Fibroblast of the aortic adventitia (primary cell): ENCODE measurements around the gene DEPDC5. TPM values are rescaled to one million over a fixed set of nuclear protein-coding genes. Genes with fewer than 3 reads are reported as not detected.
A peak's percentile ranks its signal among the peaks of the same experiment; 100 is the strongest.

ENCODE experiments used
- DNase-seq: peaks from one replicate; pipeline ENCODE4 v3.0.0-alpha.2; 2010; ENCODE audit warnings: low read depth
- H3K4me3 ChIP-seq: 2 replicates; pipeline ENCODE4 v1.5.1; 2011; ENCODE audit warnings: low read depth, mild to moderate bottlenecking, control low read depth, low read length, moderate library complexity
- CTCF ChIP-seq: IDR thresholded peaks from 2 replicates; pipeline ENCODE4 v1.5.1; 2011; ENCODE audit warnings: mild to moderate bottlenecking, low read length, control low read depth, inconsistent platforms; ENCODE audit not compliant: insufficient read depth
- total RNA-seq: library from RNA; depleted of rRNA; stranded (reverse); fragments of >200 nt; gene quantifications from 2 replicates; pipeline ENCODE4 v1.2.3, GENCODE V29; 2012; ENCODE audit warnings: low replicate concordance

Gene DEPDC5
- total RNA-seq, 1 donor = 17.7 TPM

DNA sequence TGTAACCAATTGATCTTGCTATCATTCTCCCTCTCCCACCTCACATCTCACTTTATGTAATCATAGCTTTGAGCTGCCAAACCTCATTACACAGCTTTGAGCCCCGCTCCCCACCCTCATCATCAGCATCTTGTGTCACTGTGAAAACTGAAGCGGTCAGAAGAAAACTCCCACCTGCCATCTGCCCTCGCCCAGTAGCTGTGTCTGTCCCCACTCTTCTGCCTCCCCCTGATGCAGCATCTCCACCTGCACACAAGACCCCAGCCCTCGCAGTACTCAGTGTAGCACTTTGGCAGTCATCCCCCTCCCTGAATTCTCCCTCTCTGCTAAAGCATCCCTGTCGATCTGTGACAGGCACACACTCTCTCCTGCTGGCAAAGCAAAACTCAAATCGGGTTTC lies 130.2 kb downstream of the DEPDC5 start:
- H3K4me3 ChIP-seq = no peak overlapping the region
- TF ChIP-seq CTCF = no peak
- DNase-seq = no peak

DNA sequence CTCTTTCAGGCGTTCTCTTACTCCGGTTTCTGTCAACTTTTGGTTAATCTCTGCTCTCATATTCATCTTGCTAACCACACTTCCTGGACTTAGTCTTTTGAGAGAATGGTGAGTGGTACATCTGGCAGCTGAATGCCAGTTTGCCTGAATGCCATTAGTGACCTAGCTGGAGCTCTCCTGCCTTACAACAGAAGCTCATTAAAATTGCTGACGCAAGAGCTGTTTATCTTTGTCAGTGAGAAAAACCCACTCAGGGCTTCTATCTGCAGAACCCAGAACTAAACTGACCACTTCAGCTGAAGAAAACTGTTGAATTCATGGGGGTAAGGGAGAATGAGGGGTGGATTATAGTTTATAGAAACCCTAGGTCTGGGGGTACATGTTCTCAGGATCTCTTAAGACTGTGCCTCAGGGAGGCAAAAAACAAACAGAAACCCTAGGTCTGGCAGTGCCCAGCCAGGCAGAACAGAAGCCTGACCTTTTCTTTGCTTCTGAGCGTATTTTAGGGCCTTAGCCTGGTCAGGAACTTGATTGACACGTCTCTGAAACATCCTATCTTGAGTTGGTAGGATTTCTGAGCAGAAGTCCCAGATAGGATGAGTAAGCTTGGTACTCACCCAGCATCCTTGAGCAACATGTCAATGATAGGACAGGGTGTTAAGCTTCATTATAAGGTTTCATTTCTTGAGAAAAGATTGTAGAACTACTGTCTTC lies 137.7 kb downstream of the DEPDC5 start:
- H3K4me3 ChIP-seq = no peak overlapping the region
- no peak for DNase-seq
- TF ChIP-seq CTCF = no peak

DNA sequence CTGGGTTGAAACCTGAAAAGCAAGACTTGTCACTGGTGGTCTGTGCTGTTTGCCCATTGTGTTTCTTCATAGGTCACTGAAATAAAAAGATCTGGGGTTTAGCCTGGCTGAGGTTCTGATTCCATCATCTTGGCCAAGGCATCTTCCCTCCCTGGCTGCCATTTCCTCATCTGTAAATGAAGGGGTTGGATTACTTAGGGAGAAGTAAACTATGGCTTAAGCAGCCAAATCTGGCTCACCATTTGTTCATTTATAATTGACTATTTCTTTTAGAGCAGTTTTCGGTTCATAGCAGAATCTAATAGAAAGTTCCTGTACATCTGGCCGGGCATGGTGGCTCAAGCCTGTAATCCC lies 138.2 kb downstream of the DEPDC5 start:
- H3K4me3 ChIP-seq = no peak overlapping the region
- no peak for TF ChIP-seq CTCF

GRCh38 chr22:31893460-31893859 lies 139.6 kb downstream of the DEPDC5 start:
- no peak for DNase-seq
- TF ChIP-seq CTCF = no peak
- H3K4me3 ChIP-seq = no peak overlapping the region

More for the DNA sequence above, 138.2 kb downstream of the DEPDC5 start:
- no peak for DNase-seq

DNA sequence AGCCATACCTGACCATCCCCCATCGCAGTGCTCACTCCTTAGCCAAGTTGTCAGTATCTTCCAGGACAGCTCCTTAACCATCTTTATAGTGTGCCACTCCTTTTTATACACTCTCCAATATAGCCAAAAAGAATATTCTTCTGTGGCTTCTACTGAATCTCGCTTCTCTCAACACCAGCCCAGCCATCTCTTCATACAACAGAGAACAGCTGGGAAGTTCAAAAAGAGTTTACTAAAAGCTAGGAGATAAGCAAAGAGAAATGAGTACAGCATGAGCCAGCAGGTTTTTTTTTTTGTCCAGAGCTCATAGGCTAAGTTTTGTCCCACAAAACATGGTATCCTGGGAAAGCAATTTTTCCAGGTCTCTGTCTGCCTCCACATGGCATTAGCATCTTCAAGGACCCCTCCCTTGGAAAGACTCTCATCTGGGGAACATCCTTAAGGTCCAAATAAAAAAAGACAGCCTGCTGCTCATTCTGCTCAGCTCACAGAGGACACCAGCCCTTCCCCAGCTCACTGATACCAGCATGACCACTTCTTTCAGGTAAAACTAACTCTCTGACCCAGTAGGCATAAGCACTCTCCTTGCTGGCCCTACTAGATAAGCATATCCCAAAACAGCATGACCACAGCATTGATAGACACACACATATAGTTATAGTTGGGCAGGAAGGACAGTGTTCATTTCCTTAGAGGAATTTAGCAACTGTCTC lies 141.7 kb downstream of the DEPDC5 start:
- DNase-seq = peak; percentile 25
- H3K4me3 ChIP-seq = no peak overlapping the region
- TF ChIP-seq CTCF = no peak

GRCh38 chr22:31896472-31896871 lies 142.7 kb downstream of the DEPDC5 start:
- no peak for TF ChIP-seq CTCF
- DNase-seq = no peak
- no peak overlapping the region for H3K4me3 ChIP-seq
